ENCODE measurements around the gene RTN4R. TPM values are rescaled to one million over a fixed set of nuclear protein-coding genes. Genes with fewer than 3 reads are reported as not detected.

Gene RTN4R
- total RNA-seq, 1 donor from 2014 or later, result 38.3 TPM

- H3K4me1 Mint-ChIP-seq (ENCODE audit: low read depth, unreplicated experiment), result peaks cover 15% of the 10 kb centered on the region
- peaks cover 2% of the 10 kb centered on the region for H3K27me3 Mint-ChIP-seq (ENCODE audit: unreplicated experiment)
- no peak overlapping the region for H3K4me3 Mint-ChIP-seq (ENCODE audit: unreplicated experiment)
- no peaks in the 10 kb centered on the region for H3K36me3 Mint-ChIP-seq (ENCODE audit: unreplicated experiment)
- peaks cover 13% of the 10 kb centered on the region for H3K9me3 Mint-ChIP-seq (ENCODE audit: unreplicated experiment)
- no peak overlapping the region for H3K27ac Mint-ChIP-seq (ENCODE audit: unreplicated experiment)
- DNase-seq, result no peak
- TF ChIP-seq CTCF (IDR thresholded peaks at IDR 0.05; ENCODE audit: partially characterized antibody, unreplicated experiment), result no peak
These were observed 12.1 kb downstream of the RTN4R start for GRCh38 chr22:20256027-20256426.

- no peak overlapping the region for H3K27ac Mint-ChIP-seq (ENCODE audit: unreplicated experiment)
- peak overlapping the region; percentile 1 for H3K4me3 Mint-ChIP-seq (ENCODE audit: unreplicated experiment)
- H3K27me3 Mint-ChIP-seq (ENCODE audit: unreplicated experiment), result peaks cover 2% of the 10 kb centered on the region
- peaks cover 19% of the 10 kb centered on the region for H3K4me1 Mint-ChIP-seq (ENCODE audit: low read depth, unreplicated experiment)
- DNase-seq, result no peak
- H3K9me3 Mint-ChIP-seq (ENCODE audit: unreplicated experiment), result peaks cover 13% of the 10 kb centered on the region
- no peak for TF ChIP-seq CTCF (IDR thresholded peaks at IDR 0.05; ENCODE audit: partially characterized antibody, unreplicated experiment)
- no peaks in the 10 kb centered on the region for H3K36me3 Mint-ChIP-seq (ENCODE audit: unreplicated experiment)
These were observed 12.9 kb downstream of the RTN4R start for GRCh38 chr22:20254975-20255946.

GRCh38 chr22:20253161-20253560, 15.0 kb downstream of the RTN4R start:
- Mint-ChIP-seq H3K27me3 (ENCODE audit: unreplicated experiment) (peaks cover 5% of the 10 kb centered on the region), H3K9me3 (ENCODE audit: unreplicated experiment) (peaks cover 13% of the 10 kb centered on the region), H3K36me3 (ENCODE audit: unreplicated experiment) (no peaks in the 10 kb centered on the region), H3K27ac (ENCODE audit: unreplicated experiment) (no peak overlapping the region), H3K4me1 (ENCODE audit: low read depth, unreplicated experiment) (peaks cover 28% of the 10 kb centered on the region), H3K4me3 (ENCODE audit: unreplicated experiment) (no peak overlapping the region)
- no peak for DNase-seq
- TF ChIP-seq CTCF (IDR thresholded peaks at IDR 0.05; ENCODE audit: partially characterized antibody, unreplicated experiment), result no peak

- Mint-ChIP-seq H3K4me3 (ENCODE audit: unreplicated experiment) (no peak overlapping the region), H3K27ac (ENCODE audit: unreplicated experiment) (no peak overlapping the region), H3K9me3 (ENCODE audit: unreplicated experiment) (peaks cover 9% of the 10 kb centered on the region), H3K27me3 (ENCODE audit: unreplicated experiment) (peaks cover 5% of the 10 kb centered on the region), H3K4me1 (ENCODE audit: low read depth, unreplicated experiment) (peaks cover 32% of the 10 kb centered on the region), H3K36me3 (ENCODE audit: unreplicated experiment) (no peaks in the 10 kb centered on the region)
- TF ChIP-seq CTCF (IDR thresholded peaks at IDR 0.05; ENCODE audit: partially characterized antibody, unreplicated experiment), result no peak
- no peak for DNase-seq
These were observed 16.1 kb downstream of the RTN4R start for GRCh38 chr22:20251981-20252380.

- H3K9me3 Mint-ChIP-seq (ENCODE audit: unreplicated experiment), result peaks cover 9% of the 10 kb centered on the region
- TF ChIP-seq CTCF (IDR thresholded peaks at IDR 0.05; ENCODE audit: partially characterized antibody, unreplicated experiment), result no peak
- H3K27me3 Mint-ChIP-seq (ENCODE audit: unreplicated experiment), result peaks cover 5% of the 10 kb centered on the region
- H3K4me1 Mint-ChIP-seq (ENCODE audit: low read depth, unreplicated experiment), result peaks cover 34% of the 10 kb centered on the region
- no peak for DNase-seq
- H3K36me3 Mint-ChIP-seq (ENCODE audit: unreplicated experiment), result no peaks in the 10 kb centered on the region
- no peak overlapping the region for H3K4me3 Mint-ChIP-seq (ENCODE audit: unreplicated experiment)
- H3K27ac Mint-ChIP-seq (ENCODE audit: unreplicated experiment), result no peak overlapping the region
These were observed 16.6 kb downstream of the RTN4R start for GRCh38 chr22:20251491-20251890.
